Activated naive CD8-positive, alpha-beta T cell treated with anti-CD3 and anti-CD28 coated beads for 36 hours (primary cell): ENCODE results near the gene PMEPA1. TPM values are rescaled to one million over a fixed set of nuclear protein-coding genes. Genes with fewer than 3 reads are reported as not detected.

Experiments used
- DNase-seq: peaks from one replicate; pipeline ENCODE4 v3.0.0; 2021
- H3K27ac Mint-ChIP-seq: one replicate; pipeline ENCODE4 v1.8.0; 2022; ENCODE audit warnings: mild to moderate bottlenecking, moderate library complexity, mixed read lengths
- H3K27me3 Mint-ChIP-seq: one replicate; pipeline ENCODE4 v1.8.0; 2022; ENCODE audit warnings: mild to moderate bottlenecking, mixed read lengths
- H3K36me3 Mint-ChIP-seq: one replicate; pipeline ENCODE4 v1.8.0; 2021; ENCODE audit warnings: mild to moderate bottlenecking, mixed read lengths
- H3K4me1 Mint-ChIP-seq: one replicate; pipeline ENCODE4 v1.8.0; 2021; ENCODE audit warnings: mixed read lengths
- H3K4me3 Mint-ChIP-seq: one replicate; pipeline ENCODE4 v1.8.0; 2022; ENCODE audit warnings: mild to moderate bottlenecking, moderate library complexity, mixed read lengths
- H3K9me3 Mint-ChIP-seq: one replicate; pipeline ENCODE4 v1.8.0; 2022; ENCODE audit warnings: mixed read lengths
- total RNA-seq, 2 experiments: library from RNA; stranded (reverse); gene quantifications; one replicate each; pipeline ENCODE4 v1.2.3, GENCODE V29; 2021

PMEPA1 gene
- total RNA-seq, 2 experiments from 2014 or later: 1.0 to 1.7 TPM

DNA sequence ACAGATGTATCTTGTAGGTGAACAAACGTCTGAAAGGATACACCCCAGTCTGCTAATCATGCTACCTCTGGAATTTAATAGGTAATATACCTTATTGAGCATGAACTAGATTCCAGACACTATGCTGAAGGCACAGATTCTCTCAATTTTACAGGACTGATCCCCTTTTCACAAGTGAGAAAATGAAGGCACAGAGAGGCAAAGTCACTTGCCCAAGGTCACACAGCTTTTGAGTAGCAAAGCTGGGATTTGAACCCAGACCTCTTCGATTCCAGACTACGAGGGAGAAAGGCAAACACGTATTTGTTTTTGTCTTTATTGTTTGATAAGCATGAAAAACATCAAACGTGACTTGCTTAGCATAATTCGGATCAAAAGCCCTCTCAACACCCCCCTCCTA, 34.4 kb upstream of the PMEPA1 start:
- DNase-seq: no peak
- Mint-ChIP-seq H3K27ac (no peak overlapping the region), H3K9me3 (no peaks in the 10 kb centered on the region), H3K4me1 (peaks cover 7% of the 10 kb centered on the region), H3K36me3 (no peaks in the 10 kb centered on the region), H3K4me3 (no peak overlapping the region), H3K27me3 (peaks cover 16% of the 10 kb centered on the region)

DNA sequence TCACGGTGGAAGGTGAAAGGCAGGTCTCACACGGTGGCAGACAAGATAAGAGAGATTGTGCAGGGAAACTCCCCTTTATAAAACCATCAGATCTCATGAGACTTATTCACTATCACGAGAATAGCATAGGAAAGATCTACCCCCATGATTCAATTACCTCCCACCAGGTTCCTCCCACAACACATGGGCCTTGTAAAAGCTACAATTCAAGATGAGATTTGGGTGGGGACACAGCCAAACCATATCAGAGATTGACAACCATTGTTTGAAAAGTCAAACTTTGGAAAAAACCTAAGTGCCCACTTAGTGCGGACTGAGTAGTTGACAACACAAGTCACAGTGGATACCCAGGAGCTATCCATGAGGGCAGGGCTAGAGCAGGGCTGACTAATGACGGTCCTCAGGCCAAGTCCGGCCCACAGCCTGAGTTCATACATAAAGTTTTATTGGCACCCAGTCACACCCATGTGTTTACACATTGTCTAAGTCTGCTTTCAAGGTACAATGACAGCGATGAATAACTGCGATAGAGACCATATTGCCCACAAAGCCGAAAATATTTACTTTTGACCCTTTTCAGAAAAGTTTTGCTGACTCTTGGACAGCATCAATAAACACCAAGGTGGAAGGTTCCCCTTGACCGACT, 33.8 kb upstream of the PMEPA1 start:
- Mint-ChIP-seq H3K4me1 (peaks cover 2% of the 10 kb centered on the region), H3K36me3 (no peaks in the 10 kb centered on the region), H3K27me3 (peaks cover 9% of the 10 kb centered on the region), H3K4me3 (no peak overlapping the region), H3K27ac (no peak overlapping the region), H3K9me3 (no peaks in the 10 kb centered on the region)
- no peak for DNase-seq

- H3K4me1 Mint-ChIP-seq: no peaks in the 10 kb centered on the region
- H3K4me3 Mint-ChIP-seq: no peak overlapping the region
- no peaks in the 10 kb centered on the region for H3K9me3 Mint-ChIP-seq
- no peak for DNase-seq
- no peak overlapping the region for H3K27ac Mint-ChIP-seq
- H3K36me3 Mint-ChIP-seq: no peaks in the 10 kb centered on the region
- peaks cover 4% of the 10 kb centered on the region for H3K27me3 Mint-ChIP-seq
These were observed 32.8 kb upstream of the PMEPA1 start for GRCh38 chr20:57742507-57743181.

DNA sequence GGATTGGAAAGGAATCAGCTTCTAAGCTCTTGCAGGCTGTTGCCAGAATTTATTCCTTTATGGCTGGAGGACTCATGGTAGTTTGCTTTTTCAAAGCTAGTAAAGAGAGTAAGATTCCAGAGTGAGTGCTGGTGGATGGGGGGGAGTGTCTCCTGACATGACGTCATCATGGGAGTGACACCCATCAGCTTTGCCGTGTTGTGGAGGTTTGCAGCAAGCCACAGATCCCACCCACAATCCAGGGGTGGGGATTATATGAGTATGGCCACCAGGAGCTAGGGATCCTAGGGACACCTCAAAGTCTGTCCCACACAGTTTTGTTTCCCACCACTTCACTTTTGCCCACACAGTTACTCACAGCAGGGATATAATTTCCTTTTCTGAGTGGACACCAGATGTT, 28.7 kb upstream of the PMEPA1 start:
- Mint-ChIP-seq H3K4me3 (no peak overlapping the region), H3K9me3 (no peaks in the 10 kb centered on the region), H3K4me1 (no peaks in the 10 kb centered on the region), H3K27me3 (peaks cover 8% of the 10 kb centered on the region), H3K27ac (no peak overlapping the region), H3K36me3 (no peaks in the 10 kb centered on the region)
- no peak for DNase-seq

DNA sequence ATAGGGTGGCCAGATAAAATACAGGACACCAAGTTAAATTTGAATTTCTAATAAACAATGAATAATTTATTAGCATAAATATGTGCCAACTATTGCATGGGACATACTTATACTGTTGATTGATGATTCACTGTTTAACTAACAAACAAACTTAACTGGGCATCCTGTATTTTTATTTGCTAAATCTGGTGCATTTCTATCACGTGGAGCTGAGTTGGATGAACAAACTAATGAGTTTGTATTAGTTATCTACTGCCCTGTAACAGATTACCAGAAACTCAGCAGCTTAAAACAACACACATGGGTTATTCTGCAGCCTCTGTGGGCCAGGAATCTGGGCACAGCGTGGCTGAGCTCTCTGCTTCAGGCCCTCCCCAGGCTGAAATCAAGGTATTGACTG, 28.2 kb upstream of the PMEPA1 start:
- H3K27me3 Mint-ChIP-seq: peaks cover 8% of the 10 kb centered on the region

DNA sequence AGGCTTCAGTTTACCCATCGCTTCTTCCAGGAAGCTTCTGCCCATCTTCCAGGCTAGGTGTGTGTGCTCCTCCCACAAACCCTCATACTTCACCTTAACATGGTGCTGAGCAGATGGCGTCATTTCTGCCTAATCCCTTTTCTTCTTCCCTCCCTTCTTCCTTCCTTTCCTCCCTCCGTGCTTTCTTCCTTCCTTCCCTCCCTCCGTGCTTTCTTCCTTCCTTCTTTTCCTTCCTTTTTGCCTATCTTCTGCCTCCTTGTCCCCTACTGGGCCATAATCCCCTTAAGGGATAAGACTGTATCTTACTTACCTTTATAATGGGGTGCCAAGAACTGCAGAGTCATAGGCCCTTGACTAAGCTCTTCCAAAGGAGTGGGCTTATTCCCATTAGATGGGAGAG, 27.5 kb upstream of the PMEPA1 start:
- Mint-ChIP-seq H3K36me3 (no peaks in the 10 kb centered on the region), H3K9me3 (no peaks in the 10 kb centered on the region), H3K27me3 (peaks cover 8% of the 10 kb centered on the region), H3K27ac (no peak overlapping the region), H3K4me1 (no peaks in the 10 kb centered on the region), H3K4me3 (no peak overlapping the region)
- DNase-seq: no peak

More for the DNA sequence above, 28.2 kb upstream of the PMEPA1 start:
- Mint-ChIP-seq H3K36me3 (no peaks in the 10 kb centered on the region), H3K4me1 (no peaks in the 10 kb centered on the region), H3K27ac (no peak overlapping the region), H3K9me3 (no peaks in the 10 kb centered on the region), H3K4me3 (no peak overlapping the region)
- DNase-seq: no peak

DNA sequence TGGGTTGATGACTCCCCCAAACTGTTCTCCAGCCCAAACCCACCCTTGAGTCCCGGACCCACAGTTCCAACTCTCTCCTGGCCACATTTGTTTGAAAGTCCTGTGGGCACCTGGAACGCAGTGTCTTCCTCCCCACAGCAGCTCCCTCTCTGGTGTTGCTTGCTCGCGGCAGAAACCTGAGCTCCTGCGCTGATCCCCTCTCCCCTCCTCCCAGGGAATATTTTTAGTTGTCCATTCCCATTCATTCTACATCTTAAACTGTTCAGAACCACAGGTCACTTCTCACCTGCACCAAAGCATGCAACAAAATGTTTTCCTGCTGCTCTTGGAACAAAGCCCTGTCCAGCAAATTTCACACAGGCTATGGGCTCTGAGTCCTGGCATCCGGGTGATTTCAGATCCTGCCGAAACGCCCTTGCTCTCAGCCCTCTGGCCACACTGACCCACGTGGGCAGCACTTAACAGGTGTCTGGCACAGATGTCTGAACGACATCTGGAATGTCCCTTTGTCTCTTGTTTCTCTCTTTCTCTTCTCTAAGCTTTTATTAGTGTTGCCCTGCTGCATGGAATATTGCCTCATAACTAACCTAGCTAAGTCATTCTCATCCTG, 27.0 kb upstream of the PMEPA1 start:
- Mint-ChIP-seq H3K4me1 (no peaks in the 10 kb centered on the region), H3K36me3 (no peaks in the 10 kb centered on the region), H3K9me3 (no peaks in the 10 kb centered on the region), H3K27me3 (peaks cover 8% of the 10 kb centered on the region), H3K27ac (no peak overlapping the region), H3K4me3 (no peak overlapping the region)
- DNase-seq: no peak

DNA sequence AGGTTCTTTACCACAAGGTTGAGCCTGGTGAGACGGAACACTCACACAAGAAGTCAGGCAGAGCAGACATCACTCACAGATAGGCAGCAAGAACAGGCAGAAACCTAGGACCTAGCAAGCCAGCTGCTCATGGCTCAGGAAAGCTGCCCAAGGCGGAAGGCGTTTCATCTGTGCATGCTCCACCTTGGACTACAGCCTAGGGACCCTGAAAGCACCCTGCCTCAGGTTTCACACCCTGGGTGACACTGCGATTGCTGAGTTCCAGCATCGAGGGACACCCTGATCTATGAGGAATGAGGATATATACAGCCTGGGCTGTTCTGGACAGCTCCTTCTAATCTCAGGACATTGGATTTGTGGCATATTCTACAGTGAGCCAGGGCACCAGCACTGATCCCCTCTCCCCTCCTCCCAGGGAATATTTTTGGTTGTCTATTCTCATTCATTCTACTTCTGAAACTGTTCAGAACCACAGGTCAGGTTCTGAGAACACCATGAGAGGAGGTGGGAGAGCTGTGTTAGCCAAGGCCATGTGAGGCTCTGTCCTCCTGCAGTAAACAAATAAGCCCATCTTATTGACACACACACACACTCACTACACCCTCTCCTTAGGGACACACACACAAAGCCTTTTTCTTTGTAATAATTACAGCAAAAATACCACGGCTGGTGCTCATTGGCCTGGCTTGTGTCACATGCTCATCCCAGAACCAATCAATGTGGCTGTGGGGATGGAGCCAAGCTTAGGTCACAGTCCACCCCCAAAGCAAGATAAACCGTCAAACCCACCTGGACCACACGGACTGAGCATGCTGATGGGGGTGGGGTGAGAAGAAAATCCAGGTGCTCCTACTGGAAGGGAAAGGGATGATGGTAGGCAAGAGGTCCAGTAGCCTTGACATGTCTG, 26.3 kb upstream of the PMEPA1 start:
- Mint-ChIP-seq H3K4me1 (no peaks in the 10 kb centered on the region), H3K4me3 (no peak overlapping the region), H3K36me3 (no peaks in the 10 kb centered on the region), H3K27ac (no peak overlapping the region), H3K27me3 (peaks cover 8% of the 10 kb centered on the region), H3K9me3 (no peaks in the 10 kb centered on the region)
- no peak for DNase-seq

DNA sequence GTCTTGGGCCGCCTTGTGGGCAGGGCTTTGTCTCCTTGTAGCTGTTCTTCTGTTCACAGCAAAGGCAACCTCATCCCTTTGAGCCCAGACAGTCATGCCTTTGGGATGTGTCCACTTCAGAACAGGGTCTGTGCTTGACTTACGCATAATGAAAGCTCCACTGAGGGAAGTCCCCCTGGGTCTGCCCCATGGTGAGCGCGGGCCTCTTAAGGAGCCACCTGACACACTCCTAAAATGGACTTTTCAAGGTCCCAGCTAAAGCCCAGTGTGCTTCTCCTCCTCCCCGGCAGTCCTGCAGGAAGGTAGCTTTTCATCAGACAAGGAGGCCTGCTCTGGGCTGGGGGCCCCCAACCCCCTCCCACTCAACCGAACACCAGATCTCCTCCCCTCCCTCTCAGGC, 24.9 kb upstream of the PMEPA1 start:
- no peaks in the 10 kb centered on the region for H3K4me1 Mint-ChIP-seq
- no peak for DNase-seq
- H3K4me3 Mint-ChIP-seq: no peak overlapping the region
- no peak overlapping the region for H3K27ac Mint-ChIP-seq
- no peaks in the 10 kb centered on the region for H3K9me3 Mint-ChIP-seq
- H3K36me3 Mint-ChIP-seq: no peaks in the 10 kb centered on the region
- H3K27me3 Mint-ChIP-seq: peaks cover 8% of the 10 kb centered on the region

- Mint-ChIP-seq H3K4me1 (no peaks in the 10 kb centered on the region), H3K27ac (no peak overlapping the region), H3K36me3 (no peaks in the 10 kb centered on the region), H3K4me3 (no peak overlapping the region), H3K27me3 (peaks cover 11% of the 10 kb centered on the region), H3K9me3 (no peaks in the 10 kb centered on the region)
- no peak for DNase-seq
These were observed 22.4 kb upstream of the PMEPA1 start for GRCh38 chr20:57732226-57732625.

GRCh38 chr20:57728762-57729161, 18.9 kb upstream of the PMEPA1 start:
- peaks cover 6% of the 10 kb centered on the region for H3K27me3 Mint-ChIP-seq
- no peak overlapping the region for H3K4me3 Mint-ChIP-seq
- no peak overlapping the region for H3K27ac Mint-ChIP-seq
- H3K9me3 Mint-ChIP-seq: no peaks in the 10 kb centered on the region
- no peaks in the 10 kb centered on the region for H3K36me3 Mint-ChIP-seq
- no peaks in the 10 kb centered on the region for H3K4me1 Mint-ChIP-seq
- no peak for DNase-seq

- Mint-ChIP-seq H3K27me3 (peaks cover 6% of the 10 kb centered on the region), H3K36me3 (no peaks in the 10 kb centered on the region), H3K27ac (no peak overlapping the region), H3K4me1 (no peaks in the 10 kb centered on the region), H3K9me3 (no peaks in the 10 kb centered on the region), H3K4me3 (no peak overlapping the region)
- DNase-seq: no peak
These were observed 18.0 kb upstream of the PMEPA1 start for GRCh38 chr20:57727863-57728262.

- Mint-ChIP-seq H3K27me3 (peaks cover 6% of the 10 kb centered on the region), H3K9me3 (no peaks in the 10 kb centered on the region), H3K4me3 (no peak overlapping the region), H3K27ac (no peak overlapping the region), H3K36me3 (no peaks in the 10 kb centered on the region), H3K4me1 (no peaks in the 10 kb centered on the region)
- no peak for DNase-seq
These were observed 15.8 kb upstream of the PMEPA1 start for GRCh38 chr20:57725636-57726035.

- peaks cover 6% of the 10 kb centered on the region for H3K27me3 Mint-ChIP-seq
- no peak overlapping the region for H3K27ac Mint-ChIP-seq
- no peaks in the 10 kb centered on the region for H3K36me3 Mint-ChIP-seq
- no peaks in the 10 kb centered on the region for H3K9me3 Mint-ChIP-seq
- no peak overlapping the region for H3K4me3 Mint-ChIP-seq
- H3K4me1 Mint-ChIP-seq: no peaks in the 10 kb centered on the region
- no peak for DNase-seq
These were observed 15.0 kb upstream of the PMEPA1 start for GRCh38 chr20:57724610-57725405.
